MV-4-11 (cell line): ENCODE results near the gene NCR3LG1.

Source experiments
- DNase-seq: peaks from one replicate; lab custom pipeline; 2025; lab: John Stamatoyannopoulos, UW

The NCR3LG1 gene, protein sequence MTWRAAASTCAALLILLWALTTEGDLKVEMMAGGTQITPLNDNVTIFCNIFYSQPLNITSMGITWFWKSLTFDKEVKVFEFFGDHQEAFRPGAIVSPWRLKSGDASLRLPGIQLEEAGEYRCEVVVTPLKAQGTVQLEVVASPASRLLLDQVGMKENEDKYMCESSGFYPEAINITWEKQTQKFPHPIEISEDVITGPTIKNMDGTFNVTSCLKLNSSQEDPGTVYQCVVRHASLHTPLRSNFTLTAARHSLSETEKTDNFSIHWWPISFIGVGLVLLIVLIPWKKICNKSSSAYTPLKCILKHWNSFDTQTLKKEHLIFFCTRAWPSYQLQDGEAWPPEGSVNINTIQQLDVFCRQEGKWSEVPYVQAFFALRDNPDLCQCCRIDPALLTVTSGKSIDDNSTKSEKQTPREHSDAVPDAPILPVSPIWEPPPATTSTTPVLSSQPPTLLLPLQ

GRCh38 chr11:17351510-17352176 is at the start of gene NCR3LG1:
TSS of gene NCR3LG1 (plus strand) at chr11:17351800. CDS start at chr11:17351970, 170 bp downstream.
- peak; percentile 78 for DNase-seq

DNA sequence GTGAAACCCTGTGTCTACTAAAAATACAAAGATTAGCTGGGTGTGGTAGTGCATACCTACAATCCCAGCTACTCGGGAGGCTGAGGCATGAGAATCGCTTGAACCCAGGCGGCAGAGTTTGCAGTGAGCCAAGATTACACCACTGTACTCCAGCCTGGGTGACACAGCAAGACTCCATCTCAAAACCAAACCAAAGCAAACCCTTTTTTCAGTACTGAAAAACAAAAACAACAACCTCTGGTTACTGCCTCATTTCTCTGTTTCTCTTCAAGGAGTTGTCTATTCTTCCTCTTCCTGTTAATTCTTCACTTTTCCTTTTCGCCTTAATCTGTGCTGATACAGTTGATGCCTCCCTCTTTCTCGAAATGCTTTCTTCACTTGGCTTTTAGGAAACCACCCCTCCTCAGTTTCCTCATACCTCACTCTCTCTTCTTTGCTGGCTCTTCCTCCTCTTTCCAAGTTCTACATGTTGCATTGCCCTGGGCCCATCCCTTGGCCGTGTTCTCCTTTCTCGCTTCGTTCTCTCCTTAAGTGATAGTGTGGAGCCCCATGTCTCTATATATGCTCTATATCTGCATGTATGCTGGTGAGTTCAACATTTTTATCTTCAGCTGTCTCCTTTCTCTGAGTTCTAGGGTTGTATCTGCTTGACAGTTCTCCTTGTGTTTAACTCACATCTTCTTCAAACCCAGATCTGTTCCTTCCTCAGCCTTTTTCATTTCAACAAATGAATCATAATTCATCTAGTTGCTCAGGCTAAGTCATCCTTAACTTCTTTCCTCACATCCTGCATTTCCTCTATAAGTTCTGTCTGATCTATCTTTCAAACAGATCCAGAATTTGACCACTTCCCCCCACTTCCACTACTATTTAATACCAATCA is 38.0 kb upstream of the NCR3LG1 start:
- peak; percentile 12 for DNase-seq

DNA sequence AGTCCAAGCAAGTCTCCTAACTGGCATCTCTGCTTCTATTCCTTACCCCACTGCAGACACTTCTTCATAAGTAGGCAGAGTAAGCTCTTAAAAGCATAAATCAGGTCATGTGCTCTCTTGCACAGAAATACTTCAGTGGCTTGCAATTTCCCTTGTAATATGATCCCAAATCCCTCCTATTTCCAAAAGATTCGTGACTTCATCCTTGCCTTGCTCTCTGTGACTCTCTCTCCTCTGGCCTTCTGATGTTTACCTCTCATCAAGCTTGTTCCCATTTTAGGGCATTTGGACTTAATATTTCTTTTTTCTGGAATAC is 37.4 kb upstream of the NCR3LG1 start:
- DNase-seq = no peak

DNA sequence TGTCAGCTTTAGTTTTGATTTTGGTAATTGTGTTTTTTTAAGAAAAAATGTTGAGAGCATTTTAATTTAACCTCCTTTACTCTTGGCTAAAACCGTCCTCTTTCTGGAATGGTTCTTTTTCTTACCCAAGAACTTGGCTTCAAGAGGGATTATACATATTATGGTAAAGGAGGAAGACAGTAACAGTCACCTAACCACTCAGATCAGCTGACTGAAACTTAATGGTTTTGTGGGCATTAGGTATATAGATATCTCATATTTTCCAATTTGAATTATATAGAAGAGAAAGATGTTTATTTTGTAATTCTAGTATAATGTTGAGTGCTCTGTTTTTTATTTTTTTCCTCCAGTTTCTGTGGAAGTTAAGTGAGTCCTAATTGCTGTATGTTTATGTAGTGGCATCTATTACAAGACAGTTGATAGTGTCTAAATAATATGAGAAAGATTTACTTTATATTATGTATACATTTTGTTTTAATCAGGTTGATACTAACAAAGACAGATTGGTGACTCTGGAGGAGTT is 36.6 kb upstream of the NCR3LG1 start:
- peak; percentile 29 for DNase-seq

GRCh38 chr11:17328871-17329494 is 22.6 kb upstream of the NCR3LG1 start:
- DNase-seq = no peak

DNA sequence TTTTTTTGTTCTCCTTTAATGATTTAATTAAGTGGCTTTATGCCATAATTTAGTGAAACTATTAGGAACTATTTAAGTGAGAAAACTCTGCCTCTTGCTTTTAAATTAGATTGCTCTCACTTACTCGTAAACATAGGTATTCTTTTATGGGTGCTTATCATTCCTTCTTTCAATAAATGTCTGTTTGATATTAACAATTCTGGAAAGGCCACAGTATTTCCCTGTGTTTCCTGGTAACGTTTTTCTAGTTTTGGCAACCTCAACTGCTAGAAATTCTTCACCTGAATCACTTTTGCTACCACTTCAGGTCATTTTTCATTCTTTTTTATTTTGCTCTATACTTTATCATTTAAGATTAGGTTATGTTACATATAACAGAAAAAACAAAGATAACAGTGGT is 19.9 kb upstream of the NCR3LG1 start:
- no peak for DNase-seq

GRCh38 chr11:17333799-17334586 is 17.6 kb upstream of the NCR3LG1 start:
- DNase-seq = peak; percentile 3

DNA sequence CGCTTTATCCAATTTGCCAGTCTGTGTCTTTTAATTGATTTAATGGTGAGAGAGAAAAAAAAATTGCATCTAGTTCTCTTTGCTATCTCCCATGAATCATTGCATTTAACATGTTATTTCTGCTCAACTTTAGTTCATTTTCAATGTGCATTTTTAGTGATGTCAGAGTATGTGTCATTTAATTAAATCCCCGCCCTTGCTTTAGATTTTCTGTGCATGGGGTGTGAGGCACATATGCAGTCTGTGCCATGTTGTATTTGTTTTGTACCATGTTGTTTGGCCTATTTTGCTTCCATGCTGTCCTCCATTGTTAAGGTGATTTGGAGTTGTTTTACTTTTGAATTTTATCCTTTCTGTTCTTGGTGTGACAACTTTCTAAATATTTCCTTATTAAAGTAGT is 8.3 kb upstream of the NCR3LG1 start:
- no peak for DNase-seq

GRCh38 chr11:17343907-17344306 is 7.7 kb upstream of the NCR3LG1 start:
- no peak for DNase-seq

DNA sequence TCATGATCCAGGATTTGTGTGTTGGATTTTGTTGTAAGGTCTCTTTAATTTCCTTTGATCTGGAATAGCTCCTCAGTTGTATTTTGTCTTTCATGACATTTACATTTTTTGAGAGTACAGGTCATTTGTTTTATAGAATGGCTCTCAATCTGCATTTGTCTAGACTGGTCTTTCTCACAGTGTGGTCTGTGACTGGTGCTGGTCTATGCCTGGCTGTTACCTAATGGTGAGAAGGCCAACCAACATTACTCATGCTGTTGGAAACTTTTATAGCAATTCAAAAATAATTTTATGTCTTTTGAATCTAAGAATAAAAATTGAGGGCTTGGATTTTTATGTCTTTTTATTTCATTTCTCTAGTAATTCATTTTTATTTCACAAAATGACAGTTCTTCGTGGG is 3.9 kb upstream of the NCR3LG1 start:
- no peak for DNase-seq

- DNase-seq = no peak
Observed at GRCh38 chr11:17350455-17351171, 987 bp upstream of the NCR3LG1 start.

DNA sequence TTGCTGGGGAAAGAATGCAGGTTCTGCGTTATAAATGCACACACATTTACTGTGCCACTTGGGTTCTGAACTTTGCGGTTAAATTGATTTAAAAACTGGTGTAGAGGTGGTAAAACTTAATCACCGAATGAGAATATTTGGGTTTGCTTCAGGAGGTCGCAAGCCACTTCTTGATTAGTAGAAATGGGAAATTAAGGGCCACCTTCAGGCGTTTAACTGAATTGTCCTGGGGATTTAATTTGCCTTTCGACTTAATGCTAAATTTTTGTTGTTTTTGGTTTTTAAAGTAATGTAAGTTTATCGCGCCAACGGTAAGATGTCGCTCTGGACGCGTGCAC is 459 bp upstream of the NCR3LG1 start:
- no peak for DNase-seq

- DNase-seq = peak; percentile 68
Observed at GRCh38 chr11:17352950-17353820, 1.6 kb downstream of the NCR3LG1 start.

DNA sequence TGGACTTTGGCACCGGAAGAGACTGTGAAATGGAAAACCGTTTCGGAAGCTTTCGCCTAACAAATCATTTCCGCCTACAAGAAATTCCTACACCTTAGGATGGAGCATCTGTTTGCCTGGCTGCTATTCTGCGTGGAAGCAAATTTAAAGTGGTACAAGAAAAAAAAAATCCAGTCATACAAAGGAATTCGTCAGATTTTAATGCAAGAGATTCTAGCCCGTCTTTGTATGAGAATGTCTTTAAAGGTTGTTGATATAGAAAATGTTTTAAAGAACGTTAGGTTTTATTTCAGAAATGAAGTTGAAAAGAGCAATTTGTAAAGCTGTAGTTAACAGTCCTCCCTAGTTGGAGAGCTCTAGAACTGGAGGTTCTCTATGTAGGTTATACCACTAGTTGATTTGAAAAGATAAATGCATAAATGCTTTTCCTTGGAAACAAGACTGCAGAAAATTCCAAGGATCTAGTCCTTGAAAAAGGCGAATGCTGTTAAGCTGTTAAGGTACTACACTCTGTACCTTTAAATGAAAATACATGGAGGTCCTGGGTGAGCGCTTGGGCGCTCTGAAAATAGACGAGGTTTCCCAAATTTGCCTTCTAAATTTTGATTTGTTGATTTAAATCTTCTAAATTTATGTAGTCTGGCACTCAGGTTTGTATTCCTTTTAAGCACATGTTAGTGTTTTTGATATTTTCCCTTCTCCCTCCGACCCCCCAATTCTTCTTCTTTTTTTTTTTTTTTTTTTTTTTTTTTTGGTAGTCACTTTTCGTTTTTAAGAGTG is 2.4 kb downstream of the NCR3LG1 start:
- no peak for DNase-seq

- peak; percentile 81 for DNase-seq
Observed at GRCh38 chr11:17354601-17354991, 3.0 kb downstream of the NCR3LG1 start.

- peak; percentile 4 for DNase-seq
Observed at GRCh38 chr11:17366495-17366894, 14.9 kb downstream of the NCR3LG1 start.

DNA sequence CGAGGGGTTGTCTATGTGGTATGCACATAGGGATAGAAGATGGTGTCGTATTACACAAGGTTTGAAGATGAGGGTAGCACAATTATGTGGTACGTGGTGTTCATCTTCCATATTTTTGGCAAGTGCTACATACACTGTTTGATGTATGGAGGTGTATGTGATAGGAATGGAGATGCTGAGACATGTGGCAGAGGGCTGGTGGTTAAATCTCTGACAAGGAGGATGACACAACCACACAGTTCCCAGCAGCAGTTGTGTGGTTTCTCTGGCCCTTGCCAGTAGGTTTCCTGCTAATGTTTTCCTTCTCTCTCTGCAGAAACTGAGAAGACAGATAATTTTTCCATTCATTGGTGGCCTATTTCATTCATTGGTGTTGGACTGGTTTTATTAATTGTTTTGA is 17.0 kb downstream of the NCR3LG1 start:
- no peak for DNase-seq

GRCh38 chr11:17369094-17369493 is 17.5 kb downstream of the NCR3LG1 start:
- no peak for DNase-seq
